ENCODE measurements around the gene SH3BP5. TPM values are rescaled to one million over a fixed set of nuclear protein-coding genes. Genes with fewer than 3 reads are reported as not detected.

SH3BP5 gene
- total RNA-seq, 4 donors from 2014 or later = 99.0 to 113 (median 105) TPM

DNA sequence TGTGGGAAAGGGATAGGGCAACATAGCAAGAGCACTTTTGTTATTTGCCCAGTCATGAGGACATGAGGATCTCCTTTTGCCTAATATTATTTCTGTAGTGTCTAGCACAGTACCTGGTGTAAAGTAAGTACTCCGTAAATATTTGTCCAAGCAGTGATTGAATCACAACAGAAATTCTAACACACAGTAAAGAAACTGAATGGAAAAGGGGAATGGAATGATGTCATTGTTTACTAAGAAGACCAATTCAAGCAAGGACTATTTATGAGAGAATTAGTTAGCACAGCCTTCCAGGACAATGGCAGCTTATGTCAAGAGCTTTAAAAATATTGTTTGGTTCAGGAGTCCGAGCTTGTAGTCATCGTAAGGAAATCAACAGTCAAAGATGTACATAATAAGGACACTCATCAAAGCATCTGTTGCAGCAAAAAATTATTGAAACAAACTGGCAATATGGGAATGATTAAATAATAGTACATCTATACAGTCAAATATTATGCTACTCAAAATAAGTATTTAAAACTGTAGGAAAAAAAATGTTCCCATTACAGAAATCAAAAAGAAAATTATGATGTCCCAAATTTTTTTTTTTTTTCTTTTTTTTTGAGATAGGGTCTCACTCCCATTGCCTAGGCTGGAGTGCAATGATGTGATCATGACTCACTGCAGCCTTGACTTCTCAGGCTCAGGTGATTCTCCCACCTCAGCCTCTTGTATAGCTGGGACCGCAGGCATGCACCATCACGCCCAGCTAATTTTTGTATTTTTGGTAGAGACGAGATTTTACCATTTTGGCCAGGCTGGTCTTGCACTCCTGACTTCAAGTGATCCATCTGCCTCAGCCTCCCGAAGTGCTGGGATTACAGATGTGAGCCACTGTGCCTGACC is 108.5 kb downstream of the SH3BP5 start:
- Histone ChIP-seq H3K4me1 (peaks cover 0 to 10% (median 0%) of the 10 kb centered on the region in 4 donors), H3K27me3 (no peaks in the 10 kb centered on the region), H3K27ac (peak overlapping the region in 1 of 4 donors; percentile 11), H3K9me3 (no peaks in the 10 kb centered on the region), H3K4me3 (no peak overlapping the region), H3K36me3 (peaks cover 3 to 68% (median 9%) of the 10 kb centered on the region in 3 donors)
- no peak for DNase-seq (ENCODE audit: low spot score in 2 of 2)
- WGBS, 2 donors = 76 to 83% methylated on average over 7 of the region's 7 CpGs
- TF ChIP-seq, protein P1, sequence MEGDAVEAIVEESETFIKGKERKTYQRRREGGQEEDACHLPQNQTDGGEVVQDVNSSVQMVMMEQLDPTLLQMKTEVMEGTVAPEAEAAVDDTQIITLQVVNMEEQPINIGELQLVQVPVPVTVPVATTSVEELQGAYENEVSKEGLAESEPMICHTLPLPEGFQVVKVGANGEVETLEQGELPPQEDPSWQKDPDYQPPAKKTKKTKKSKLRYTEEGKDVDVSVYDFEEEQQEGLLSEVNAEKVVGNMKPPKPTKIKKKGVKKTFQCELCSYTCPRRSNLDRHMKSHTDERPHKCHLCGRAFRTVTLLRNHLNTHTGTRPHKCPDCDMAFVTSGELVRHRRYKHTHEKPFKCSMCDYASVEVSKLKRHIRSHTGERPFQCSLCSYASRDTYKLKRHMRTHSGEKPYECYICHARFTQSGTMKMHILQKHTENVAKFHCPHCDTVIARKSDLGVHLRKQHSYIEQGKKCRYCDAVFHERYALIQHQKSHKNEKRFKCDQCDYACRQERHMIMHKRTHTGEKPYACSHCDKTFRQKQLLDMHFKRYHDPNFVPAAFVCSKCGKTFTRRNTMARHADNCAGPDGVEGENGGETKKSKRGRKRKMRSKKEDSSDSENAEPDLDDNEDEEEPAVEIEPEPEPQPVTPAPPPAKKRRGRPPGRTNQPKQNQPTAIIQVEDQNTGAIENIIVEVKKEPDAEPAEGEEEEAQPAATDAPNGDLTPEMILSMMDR (IDR thresholded peaks at IDR 0.05) = no peak
- no peak for TF ChIP-seq EP300 (IDR thresholded peaks at IDR 0.05)
- no peak for TF ChIP-seq POLR2A (IDR thresholded peaks at IDR 0.05)

- no peaks in the 10 kb centered on the region for H3K27me3 ChIP-seq
- no peak overlapping the region for H3K27ac ChIP-seq
- WGBS, 2 donors = 79 to 83% methylated on average over 11 of the region's 11 CpGs
- H3K4me3 ChIP-seq = no peak overlapping the region
- no peak for TF ChIP-seq POLR2A (IDR thresholded peaks at IDR 0.05)
- TF ChIP-seq EP300 (IDR thresholded peaks at IDR 0.05) = no peak
- TF ChIP-seq, protein P1 (IDR thresholded peaks at IDR 0.05) = no peak
- DNase-seq (ENCODE audit: low spot score in 2 of 2) = no peak
- no peaks in the 10 kb centered on the region for H3K9me3 ChIP-seq
- H3K36me3 ChIP-seq = peaks cover 3 to 73% (median 24%) of the 10 kb centered on the region in 3 donors
- peaks cover 0 to 18% (median 0%) of the 10 kb centered on the region in 4 donors for H3K4me1 ChIP-seq
Measured at GRCh38 chr3:15221574-15222217, 110.7 kb downstream of the SH3BP5 start.

- DNase-seq (ENCODE audit: low spot score in 2 of 2) = no peak
- Histone ChIP-seq H3K4me3 (no peak overlapping the region), H3K36me3 (peaks cover 3 to 84% (median 24%) of the 10 kb centered on the region in 3 donors), H3K27ac (no peak overlapping the region), H3K4me1 (peaks cover 0 to 27% (median 0%) of the 10 kb centered on the region in 4 donors), H3K9me3 (no peaks in the 10 kb centered on the region), H3K27me3 (no peaks in the 10 kb centered on the region)
- 85 to 91% methylated on average over 2 of the region's 2 CpGs for WGBS, 2 donors
- TF ChIP-seq, protein P1 (IDR thresholded peaks at IDR 0.05) = no peak
- no peak for TF ChIP-seq EP300 (IDR thresholded peaks at IDR 0.05)
- TF ChIP-seq POLR2A (IDR thresholded peaks at IDR 0.05) = no peak
Measured at GRCh38 chr3:15220661-15221060, 111.7 kb downstream of the SH3BP5 start.

- DNase-seq (ENCODE audit: low spot score in 2 of 2) = no peak
- H3K27ac ChIP-seq = no peak overlapping the region
- WGBS, 2 donors = 87 to 91% methylated on average over 8 of the region's 8 CpGs
- TF ChIP-seq, protein P1 (IDR thresholded peaks at IDR 0.05) = no peak
- TF ChIP-seq EP300 (IDR thresholded peaks at IDR 0.05) (no peak), POLR2A (IDR thresholded peaks at IDR 0.05) (no peak)
- peaks cover 3 to 90% (median 27%) of the 10 kb centered on the region in 3 donors for H3K36me3 ChIP-seq
- H3K4me1 ChIP-seq = peaks cover 0 to 33% (median 0%) of the 10 kb centered on the region in 4 donors
- H3K9me3 ChIP-seq = no peaks in the 10 kb centered on the region
- no peaks in the 10 kb centered on the region for H3K27me3 ChIP-seq
- no peak overlapping the region for H3K4me3 ChIP-seq
Measured at GRCh38 chr3:15220056-15220455, 112.3 kb downstream of the SH3BP5 start.

GRCh38 chr3:15218689-15219088 is 113.7 kb downstream of the SH3BP5 start:
- Histone ChIP-seq H3K4me3 (no peak overlapping the region), H3K27ac (no peak overlapping the region), H3K9me3 (no peaks in the 10 kb centered on the region), H3K27me3 (no peaks in the 10 kb centered on the region), H3K4me1 (peaks cover 0 to 39% (median 0%) of the 10 kb centered on the region in 4 donors), H3K36me3 (peaks cover 3 to 96% (median 29%) of the 10 kb centered on the region in 3 donors)
- TF ChIP-seq POLR2A (IDR thresholded peaks at IDR 0.05) = no peak
- no peak for DNase-seq (ENCODE audit: low spot score in 2 of 2)

All from tibial nerve (tissue), 4 donors.